ENCODE results near the gene RIPK3. TPM values are rescaled to one million over a fixed set of nuclear protein-coding genes. Genes with fewer than 3 reads are reported as not detected.
"Not testable (repeated sequence)": the region's sequence is repeated elsewhere in the genome, so short reads cannot be mapped to it uniquely, and the experiment has no call there.

RIPK3 gene
- total RNA-seq, 1 donor from 2014 or later: 3.5 TPM

DNA sequence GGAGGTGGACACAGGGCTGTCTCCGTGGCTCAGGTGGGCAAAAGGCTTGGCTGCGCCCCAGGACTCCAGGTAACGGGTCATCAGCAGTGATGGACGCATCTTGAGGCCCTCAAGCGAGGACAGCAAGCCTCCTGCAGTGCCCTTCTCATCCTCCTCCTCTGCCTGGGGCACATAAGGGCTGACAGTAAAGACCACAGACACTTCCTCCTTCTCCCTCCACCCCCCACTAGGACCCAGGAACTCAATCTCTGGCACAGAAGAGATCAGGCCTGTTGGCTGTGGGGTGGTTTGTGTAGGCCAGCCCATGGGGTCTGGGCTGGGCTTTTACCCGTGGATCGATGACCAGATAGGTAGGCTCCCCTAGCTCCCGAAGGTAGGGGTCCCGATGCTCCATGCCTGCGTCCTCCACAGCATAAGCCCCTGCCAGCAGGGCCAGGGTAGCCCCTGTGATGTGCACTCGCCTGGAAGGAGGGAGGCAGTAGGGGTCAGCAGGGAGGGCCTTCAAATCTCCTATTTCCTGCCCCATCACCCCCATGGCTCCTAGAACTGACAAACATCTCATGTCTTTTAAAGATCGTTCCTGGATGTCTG, 10.6 kb downstream of the RIPK3 start:
- intact Hi-C loops (cut with micrococcal nuclease): no loop called here
- DNase-seq: no peak
- ATAC-seq: no peak

DNA sequence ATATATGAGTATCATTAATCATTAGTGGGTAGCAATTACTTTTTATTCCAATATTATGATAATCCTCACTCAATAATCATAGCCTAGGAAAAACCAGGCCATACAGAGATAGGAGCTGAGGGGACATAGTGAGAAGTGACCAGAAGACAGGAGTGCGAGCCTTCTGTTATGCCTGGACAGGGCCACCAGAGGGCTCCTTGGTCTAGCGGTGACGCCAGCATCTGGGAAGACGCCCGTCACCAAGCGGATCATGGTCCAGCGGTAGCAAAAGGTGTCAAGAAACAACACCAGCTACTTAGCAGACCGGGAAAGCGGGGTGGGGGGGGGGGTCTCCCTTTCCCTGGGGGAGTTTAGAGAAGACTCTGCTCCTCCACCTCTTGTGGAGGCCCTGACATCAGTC, 11.9 kb downstream of the RIPK3 start:
- peak; percentile 73 for DNase-seq

DNA sequence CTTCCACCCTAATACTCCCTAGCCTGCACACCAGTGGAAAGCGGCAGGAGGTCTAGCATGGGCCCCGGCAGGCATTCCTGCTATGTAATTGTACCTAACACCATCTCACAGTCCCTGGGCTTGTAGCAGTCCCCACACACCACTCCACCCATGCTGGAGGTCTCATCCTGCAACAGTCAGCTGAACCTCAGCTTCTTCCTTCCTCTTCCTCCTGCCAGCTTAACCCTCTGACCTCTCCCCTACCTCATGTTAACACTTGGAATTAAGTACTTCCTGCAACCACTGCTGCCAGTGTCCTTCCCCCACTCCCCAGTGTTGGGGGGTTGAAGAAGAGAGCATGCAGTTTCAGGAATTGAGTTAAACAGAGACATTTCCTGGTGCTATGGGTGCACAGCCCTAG, 12.5 kb downstream of the RIPK3 start:
- DNase-seq (no peak), ATAC-seq (peak; percentile 21)
- intact Hi-C loops (cut with micrococcal nuclease): no loop called here

More for the DNA sequence above, 11.9 kb downstream of the RIPK3 start:
- intact Hi-C loops (cut with micrococcal nuclease); ATAC-seq: not testable (repeated sequence)

GRCh38 chr14:24325963-24326362, 13.8 kb downstream of the RIPK3 start:
- ATAC-seq (no peak), DNase-seq (no peak)
- intact Hi-C loops (cut with micrococcal nuclease): no loop called here

DNA sequence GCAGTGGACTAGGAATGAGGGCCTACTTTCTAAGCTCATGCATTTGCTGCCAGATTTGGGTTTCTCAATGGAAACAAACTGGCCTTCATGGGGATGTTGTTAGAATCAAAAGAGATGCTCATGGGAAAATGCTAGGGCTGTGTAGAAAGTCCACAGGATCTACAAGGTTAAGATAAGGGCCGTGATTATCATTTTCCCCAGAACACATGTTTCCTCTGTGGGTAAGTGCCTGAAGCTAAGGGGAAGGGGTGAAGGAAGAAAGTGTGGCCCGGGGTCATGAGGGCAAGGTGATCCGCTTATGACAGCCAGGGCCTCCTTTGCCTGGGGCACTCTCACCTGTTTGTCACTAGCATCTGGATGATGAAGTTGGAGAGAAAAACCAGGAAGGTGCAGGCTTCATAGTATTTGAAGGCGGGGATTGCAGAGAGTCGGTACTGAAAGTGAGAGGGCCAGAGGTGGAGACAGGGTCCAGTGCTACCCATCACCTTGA, 14.7 kb downstream of the RIPK3 start:
- intact Hi-C loops (cut with micrococcal nuclease): no loop called here
- DNase-seq: no peak
- ATAC-seq: no peak

DNA sequence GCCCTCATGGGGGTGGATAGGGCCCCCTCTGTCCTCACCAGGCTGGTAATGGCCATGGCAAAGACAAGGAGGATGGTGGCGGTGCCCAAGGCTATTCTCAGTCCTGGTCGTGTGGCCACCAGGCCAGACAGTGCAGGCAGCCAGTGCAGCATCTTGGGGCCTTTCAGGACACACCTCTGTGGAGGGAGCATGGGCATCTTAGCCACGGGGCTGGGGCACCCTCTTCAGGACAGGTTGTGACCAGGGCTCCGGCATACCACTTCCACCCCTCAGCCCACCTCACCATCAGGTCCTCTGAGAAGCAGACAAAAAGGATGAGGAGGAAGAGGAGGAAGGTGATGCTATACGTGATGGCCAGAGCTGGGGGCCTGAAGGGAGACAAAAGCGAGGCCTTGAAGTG, 15.8 kb downstream of the RIPK3 start:
- DNase-seq (no peak), ATAC-seq (no peak)
- intact Hi-C loops (cut with micrococcal nuclease): no loop called here

DNA sequence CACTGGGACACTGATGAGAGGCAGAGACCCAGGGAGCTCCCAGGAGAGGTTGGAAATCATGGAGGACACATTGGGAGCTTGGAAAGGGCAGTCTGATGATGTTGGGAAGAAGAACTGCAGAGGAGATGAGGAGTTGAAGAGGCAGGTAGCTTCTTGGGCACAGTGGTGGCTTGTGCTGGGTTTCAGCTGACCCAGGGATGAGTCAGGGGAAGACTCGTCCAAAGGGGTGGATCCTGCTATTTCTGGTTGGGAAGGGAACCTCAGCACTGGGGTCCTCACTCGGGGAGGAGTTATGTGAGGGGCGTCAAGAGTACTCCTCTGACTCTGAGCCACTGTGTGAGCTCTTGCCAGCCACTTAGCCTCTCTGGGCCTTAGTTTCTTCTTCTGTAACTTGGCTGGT, 16.4 kb downstream of the RIPK3 start:
- no peak for DNase-seq
- intact Hi-C loops (cut with micrococcal nuclease): no loop called here
- no peak for ATAC-seq

- no peak for ATAC-seq
- intact Hi-C loops (cut with micrococcal nuclease): no loop called here
- no peak for DNase-seq
Observed at GRCh38 chr14:24322672-24323071, 17.1 kb downstream of the RIPK3 start.

DNA sequence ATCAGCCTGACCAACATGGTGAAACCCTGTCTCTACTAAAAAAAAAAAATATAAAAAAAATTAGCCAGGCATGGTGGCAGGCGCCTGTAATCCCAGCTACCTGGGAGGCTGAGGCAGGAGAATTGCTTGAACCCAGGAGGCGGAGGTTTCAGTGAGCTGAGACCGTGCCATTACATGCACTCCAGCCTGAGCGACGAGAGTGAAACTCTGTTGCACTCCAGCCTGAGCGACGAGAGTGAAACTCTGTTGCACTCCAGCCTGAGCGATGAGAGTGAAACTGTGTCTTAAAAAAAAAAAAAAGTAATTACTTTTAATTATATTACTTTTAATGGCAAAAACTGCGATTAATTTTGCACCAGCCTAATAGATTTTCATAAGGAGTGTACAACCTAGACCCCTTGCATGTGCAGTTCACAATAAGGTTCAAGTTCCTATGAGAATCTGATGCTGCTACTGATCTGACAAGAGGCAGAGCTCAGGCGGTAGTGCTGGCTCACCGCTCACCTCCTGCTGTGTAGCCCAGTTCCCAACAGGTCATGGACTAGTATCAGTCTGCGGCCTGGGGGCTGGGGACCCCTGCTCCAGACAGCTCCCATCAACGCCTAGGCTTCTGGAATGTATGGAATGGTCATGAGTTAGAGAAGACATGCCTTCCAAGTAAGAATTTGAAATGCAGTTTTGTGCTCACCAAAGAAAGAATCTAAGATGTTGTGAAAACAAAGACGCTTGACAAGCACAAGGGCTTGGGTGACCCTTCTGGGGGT, 18.4 kb downstream of the RIPK3 start:
- intact Hi-C loops (cut with micrococcal nuclease): no loop called here
- no peak for ATAC-seq
- DNase-seq: no peak

- ATAC-seq (no peak), DNase-seq (no peak)
- intact Hi-C loops (cut with micrococcal nuclease): no loop called here
Observed at GRCh38 chr14:24317141-24317928, 22.5 kb downstream of the RIPK3 start.

DNA sequence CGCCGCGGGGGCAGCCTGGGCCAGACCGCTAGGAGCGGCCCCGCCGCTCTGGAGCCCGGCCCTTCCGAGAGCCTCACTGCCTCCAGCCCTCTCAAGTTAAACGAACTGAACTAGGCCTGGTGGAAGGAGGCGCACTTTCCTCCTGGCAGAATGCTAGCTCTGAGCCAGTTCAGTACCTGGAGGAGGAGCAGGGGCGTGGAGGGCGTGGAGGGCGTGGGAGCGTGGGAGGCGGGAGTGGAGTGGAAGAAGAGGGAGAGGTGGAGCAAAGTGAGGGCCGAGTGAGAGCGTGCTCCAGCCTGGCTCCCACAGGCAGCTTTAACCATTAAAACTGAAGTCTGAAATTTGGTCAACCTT, 23.2 kb downstream of the RIPK3 start:
- DNase-seq (no peak), ATAC-seq (no peak)
- intact Hi-C loops (cut with micrococcal nuclease): no loop called here

DNA sequence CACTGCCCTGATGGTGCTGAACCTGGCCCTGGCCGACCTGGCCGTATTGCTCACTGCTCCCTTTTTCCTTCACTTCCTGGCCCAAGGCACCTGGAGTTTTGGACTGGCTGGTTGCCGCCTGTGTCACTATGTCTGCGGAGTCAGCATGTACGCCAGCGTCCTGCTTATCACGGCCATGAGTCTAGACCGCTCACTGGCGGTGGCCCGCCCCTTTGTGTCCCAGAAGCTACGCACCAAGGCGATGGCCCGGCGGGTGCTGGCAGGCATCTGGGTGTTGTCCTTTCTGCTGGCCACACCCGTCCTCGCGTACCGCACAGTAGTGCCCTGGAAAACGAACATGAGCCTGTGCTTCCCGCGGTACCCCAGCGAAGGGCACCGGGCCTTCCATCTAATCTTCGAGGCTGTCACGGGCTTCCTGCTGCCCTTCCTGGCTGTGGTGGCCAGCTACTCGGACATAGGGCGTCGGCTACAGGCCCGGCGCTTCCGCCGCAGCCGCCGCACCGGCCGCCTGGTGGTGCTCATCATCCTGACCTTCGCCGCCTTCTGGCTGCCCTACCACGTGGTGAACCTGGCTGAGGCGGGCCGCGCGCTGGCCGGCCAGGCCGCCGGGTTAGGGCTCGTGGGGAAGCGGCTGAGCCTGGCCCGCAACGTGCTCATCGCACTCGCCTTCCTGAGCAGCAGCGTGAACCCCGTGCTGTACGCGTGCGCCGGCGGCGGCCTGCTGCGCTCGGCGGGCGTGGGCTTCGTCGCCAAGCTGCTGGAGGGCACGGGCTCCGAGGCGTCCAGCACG, 23.8 kb downstream of the RIPK3 start:
- peak; percentile 76 for DNase-seq
- peak; percentile 51 for ATAC-seq
- intact Hi-C loops (cut with micrococcal nuclease): no loop called here

DNA sequence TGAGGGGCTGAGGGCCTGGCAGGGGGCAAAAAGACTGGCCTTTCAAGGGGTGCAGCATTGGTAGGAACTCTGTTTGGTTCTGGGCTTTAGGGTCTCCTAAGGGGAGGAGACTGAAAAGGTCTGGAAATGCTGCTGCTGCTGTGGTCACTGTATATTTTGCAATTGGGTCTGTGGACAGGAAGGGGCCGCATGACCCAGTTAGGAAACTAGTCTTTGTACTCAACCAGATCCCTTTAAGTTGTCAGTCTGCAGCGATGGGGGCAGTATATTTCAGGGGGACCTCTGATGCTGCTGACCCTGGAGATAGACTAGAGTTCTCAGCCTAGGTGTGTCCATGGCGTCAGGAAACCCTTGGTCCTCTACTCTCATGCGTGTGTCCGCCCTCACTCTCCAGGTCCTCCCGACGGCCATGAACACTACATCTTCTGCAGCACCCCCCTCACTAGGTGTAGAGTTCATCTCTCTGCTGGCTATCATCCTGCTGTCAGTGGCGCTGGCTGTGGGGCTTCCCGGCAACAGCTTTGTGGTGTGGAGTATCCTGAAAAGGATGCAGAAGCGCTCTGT, 24.5 kb downstream of the RIPK3 start:
- intact Hi-C loops (cut with micrococcal nuclease): no loop called here
- ATAC-seq: no peak
- no peak for DNase-seq

DNA sequence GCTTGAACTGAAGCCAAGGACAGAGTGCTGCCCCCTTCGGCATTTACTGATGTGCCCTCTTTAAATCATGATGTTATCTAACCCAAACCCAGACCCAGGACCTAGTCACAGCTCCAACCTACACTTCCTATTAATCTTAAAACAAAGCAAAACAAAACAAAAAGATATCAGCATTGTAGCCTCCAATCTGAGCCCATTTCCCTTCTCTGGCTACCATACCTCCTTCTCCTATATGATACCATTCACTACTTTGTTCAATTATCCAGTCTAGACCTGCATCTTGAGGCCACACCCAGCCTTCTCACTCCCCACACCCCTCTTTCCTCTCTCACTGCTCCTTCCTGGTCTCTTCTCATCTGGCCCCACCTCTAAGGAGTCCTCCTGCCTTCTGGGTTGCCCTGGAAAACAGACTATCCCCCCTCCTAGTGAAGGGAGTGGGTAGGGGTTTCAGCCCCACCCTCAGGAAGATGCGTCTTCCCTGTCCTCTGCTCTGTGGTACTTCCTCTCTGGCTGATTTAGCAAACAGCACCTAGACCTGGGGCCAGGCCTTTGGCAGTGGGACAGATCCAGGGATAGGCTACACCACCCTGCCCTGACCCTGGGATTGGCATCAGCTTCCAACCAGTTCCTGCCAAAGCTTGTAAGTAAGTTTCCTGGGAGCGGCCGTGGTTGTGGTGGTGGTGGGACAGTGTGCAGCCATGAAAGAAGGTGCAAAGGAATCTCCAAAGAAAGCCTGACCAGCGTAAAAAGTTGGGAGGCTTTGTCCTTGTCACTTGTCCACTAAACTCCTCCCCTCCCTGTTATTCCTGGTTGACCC, 25.2 kb downstream of the RIPK3 start:
- DNase-seq: no peak
- ATAC-seq: no peak
- intact Hi-C loops (cut with micrococcal nuclease): no loop called here

DNA sequence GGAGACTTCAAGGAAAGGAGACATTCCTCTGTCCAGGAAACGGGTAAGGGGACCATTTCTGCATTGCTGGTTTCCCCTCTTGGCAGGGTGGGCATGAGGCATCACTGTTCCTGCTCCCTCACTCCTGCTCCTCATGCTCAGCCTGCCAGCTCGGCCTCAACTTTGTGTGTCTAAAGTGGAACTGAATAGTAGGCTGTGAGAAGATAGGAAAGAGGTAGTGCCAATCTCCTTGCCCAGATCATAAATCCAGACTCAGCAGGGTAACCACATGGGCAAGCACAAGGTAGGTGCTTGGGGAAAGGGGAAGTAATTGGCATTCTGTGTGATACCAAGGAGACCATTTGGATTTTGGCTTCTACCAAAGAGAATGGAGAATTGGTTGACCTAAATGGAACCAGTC, 25.9 kb downstream of the RIPK3 start:
- DNase-seq: no peak
- intact Hi-C loops (cut with micrococcal nuclease): no loop called here
- no peak for ATAC-seq

- ATAC-seq (no peak), DNase-seq (no peak)
- intact Hi-C loops (cut with micrococcal nuclease): no loop called here
Observed at GRCh38 chr14:24312736-24313507, 26.9 kb downstream of the RIPK3 start.

GRCh38 chr14:24311837-24312615, 27.8 kb downstream of the RIPK3 start:
- no peak for ATAC-seq

More at GRCh38 chr14:24311837-24312615, 27.8 kb downstream of the RIPK3 start:
- no peak for DNase-seq
- intact Hi-C loops (cut with micrococcal nuclease): no loop called here
